ACHN (cell line): ENCODE results near the gene MIPEP.
A peak's percentile ranks its signal among the peaks of the same experiment; 100 is the strongest.
"Not testable (repeated sequence)": the region's sequence is repeated elsewhere in the genome, so short reads cannot be mapped to it uniquely, and the experiment has no call there.

Source experiments
- DNase-seq: peaks from one replicate; pipeline ENCODE4 v3.0.0-alpha.2; 2015
- in situ Hi-C: cut with HindIII; loops from 2 replicates; pipeline ENCODE4 v1.10.0; 2017; ENCODE audit warnings: low sequenced_read_pairs, low pct_ligation_motif_present, low pct_unique_long_range_greater_than_20kb

MIPEP gene

GRCh38 chr13:23894746-23895145 lies 5.5 kb upstream of the MIPEP start:
- DNase-seq, in situ Hi-C loops: not testable (repeated sequence)

GRCh38 chr13:23893791-23894190 lies 4.6 kb upstream of the MIPEP start:
- in situ Hi-C loops, DNase-seq: not testable (repeated sequence)

- in situ Hi-C loops, result no loop called here
- DNase-seq, result peak; percentile 48
These were observed 711 bp upstream of the MIPEP start for GRCh38 chr13:23889615-23890607.

- DNase-seq, in situ Hi-C loops: not testable (repeated sequence)
These were observed 4.8 kb downstream of the MIPEP start for GRCh38 chr13:23884361-23884760.

- in situ Hi-C loops, result no loop called here
- no peak for DNase-seq
These were observed 5.9 kb downstream of the MIPEP start for GRCh38 chr13:23883255-23883654.

GRCh38 chr13:23881402-23881800 lies 7.8 kb downstream of the MIPEP start:
- in situ Hi-C loops, DNase-seq: not testable (repeated sequence)

GRCh38 chr13:23880493-23881401 lies 8.5 kb downstream of the MIPEP start:
- DNase-seq, in situ Hi-C loops: not testable (repeated sequence)

- in situ Hi-C loops, result no loop called here
- DNase-seq, result no peak
These were observed 11.9 kb downstream of the MIPEP start for GRCh38 chr13:23877286-23877685.

- in situ Hi-C loops, result no loop called here
- peak; percentile 22 for DNase-seq
These were observed 12.9 kb downstream of the MIPEP start for GRCh38 chr13:23876265-23876664.

- in situ Hi-C loops, result no loop called here
- DNase-seq, result peak; percentile 43
These were observed 17.5 kb downstream of the MIPEP start for GRCh38 chr13:23871616-23872220.

- DNase-seq, result no peak
- in situ Hi-C loops, result no loop called here
These were observed 18.7 kb downstream of the MIPEP start for GRCh38 chr13:23870356-23871140.

GRCh38 chr13:23868521-23868920 lies 20.7 kb downstream of the MIPEP start:
- in situ Hi-C loops, result no loop called here
- no peak for DNase-seq

- in situ Hi-C loops, result no loop called here
- DNase-seq, result no peak
These were observed 22.1 kb downstream of the MIPEP start for GRCh38 chr13:23867027-23867491.

- DNase-seq, result no peak
- in situ Hi-C loops, result no loop called here
These were observed 22.7 kb downstream of the MIPEP start for GRCh38 chr13:23866420-23867026.

GRCh38 chr13:23865906-23866305 lies 23.3 kb downstream of the MIPEP start:
- DNase-seq, result no peak
- in situ Hi-C loops, result no loop called here

- in situ Hi-C loops, result no loop called here
- no peak for DNase-seq
These were observed 24.2 kb downstream of the MIPEP start for GRCh38 chr13:23865026-23865425.

GRCh38 chr13:23861310-23861709 lies 27.9 kb downstream of the MIPEP start:
- DNase-seq, result no peak
- in situ Hi-C loops, result no loop called here

GRCh38 chr13:23859904-23860303 lies 29.3 kb downstream of the MIPEP start:
- DNase-seq, result no peak
- in situ Hi-C loops, result no loop called here
